Measurements from ENCODE around the gene SLC41A3. TPM values are rescaled to one million over a fixed set of nuclear protein-coding genes. Genes with fewer than 3 reads are reported as not detected.

Gene SLC41A3
- total and polyA plus RNA-seq, 10 of the 15 experiments (the other 5 are each of a cell fraction or from before 2014, with no cell fraction given), result 8.3 to 29.5 (median 16.7) TPM

DNA sequence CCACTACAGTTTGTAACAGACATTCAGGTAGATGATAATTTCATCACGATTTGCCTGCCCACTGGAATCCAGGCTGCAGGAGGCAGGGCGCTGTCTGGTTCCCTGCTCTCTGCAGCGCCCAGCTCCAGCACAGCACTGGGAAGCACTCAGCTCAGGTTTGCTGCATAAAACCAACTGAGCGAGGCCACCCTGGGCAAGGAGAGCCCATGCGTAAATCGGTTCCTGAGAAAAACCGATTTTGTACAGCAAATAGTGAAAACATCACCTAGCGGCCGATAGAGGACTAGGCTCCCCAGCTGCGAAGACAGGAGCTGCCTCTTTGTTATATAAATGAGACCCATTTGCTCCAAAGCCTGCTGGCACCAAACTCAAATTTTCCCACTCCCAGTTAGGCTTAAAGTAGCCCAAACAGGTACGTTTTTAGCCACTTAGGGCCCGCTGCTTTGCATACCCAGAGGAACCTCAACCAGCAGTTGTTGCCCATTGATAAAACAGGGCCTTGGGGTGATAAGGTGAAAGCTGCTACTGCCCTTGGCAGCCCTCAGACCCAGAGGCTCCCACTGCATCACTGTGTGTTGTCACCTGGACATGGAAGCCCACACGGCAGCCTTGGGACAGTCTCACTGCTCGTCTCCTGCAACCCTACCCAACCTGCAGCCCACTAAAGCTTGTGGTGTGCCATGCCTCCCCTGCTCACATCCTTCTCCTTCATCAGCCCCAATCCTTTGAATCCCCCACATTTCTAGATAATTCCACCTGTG lies 49.0 kb upstream of the SLC41A3 start:
- SMC1A ChIA-PET (ENCODE audit: uncharacterized antibody, unreplicated experiment), result interaction anchor here (1.2 kb wide), 1 partner anchor 489 kb away, joined by 3 read pairs; no protein-coding TSS in a partner anchor
- Histone ChIP-seq H3K9me3 (replicated peaks; ENCODE audit: control insufficient read depth, insufficient read depth, low read length) (no peaks in the 10 kb centered on the region), H3K27ac (ENCODE audit: control insufficient read depth, insufficient read depth) (no peak overlapping the region), H3K4me3 (no peak overlapping the region), H3K27me3 (replicated peaks in 1 of 2; ENCODE audit: control insufficient read depth in 2 of 2, insufficient read depth in 2 of 2, low read length in 1 of 2) (peaks cover 0 to 4% of the 10 kb centered on the region in 2 experiments; a peak in 1 of 4 replicates), H3K4me2 (ENCODE audit: control insufficient read depth, insufficient read depth) (no peak overlapping the region), H3K9ac (ENCODE audit: control insufficient read depth, insufficient read depth, low read length) (no peak overlapping the region), H2AFZ (ENCODE audit: control insufficient read depth, low read depth, low read length) (no peak overlapping the region), H3K36me3 (ENCODE audit: control insufficient read depth in 2 of 2, insufficient read depth in 2 of 2, low read length in 1 of 2) (no peaks in the 10 kb centered on the region), H4K20me1 (ENCODE audit: control insufficient read depth, insufficient read depth) (no peaks in the 10 kb centered on the region), H3K4me1 (ENCODE audit: control insufficient read depth, insufficient read depth, low read length) (no peaks in the 10 kb centered on the region), H3K79me2 (ENCODE audit: control insufficient read depth, insufficient read depth, low read length) (no peaks in the 10 kb centered on the region)
- no peak for ATAC-seq
- intact Hi-C loops (cut with micrococcal nuclease; ENCODE audit: unreplicated experiment), result loop anchor here (10.0 kb wide), 1 partner anchor 1412 kb away; no protein-coding TSS in a partner anchor
- in situ Hi-C loops (cut with MboI), result loop anchor here (10.0 kb wide), 1 partner anchor 262 kb away; the partner anchor contains the start of gene CFAP100
- CTCF ChIA-PET, result interaction anchor here (0.8 to 2.3 kb wide), 5 partner anchors 13 to 1415 kb away, joined by 3 to 19 read pairs (median 4); partner anchors contain the start of gene ZXDC
- 31% methylated on average over 14 of the region's 14 CpGs for WGBS (ENCODE audit: insufficient coverage, insufficient replicate concordance, low lambda C conversion rate, missing lambda C conversion rate)
- RAD21 ChIA-PET (ENCODE audit: unreplicated experiment), result interaction anchor here (2.2 kb wide), 1 partner anchor 65 kb away, joined by 12 read pairs; no protein-coding TSS in a partner anchor
- POLR2A ChIA-PET, result no interaction called here
- no peak for FAIRE-seq
- DNase-seq (ENCODE audit: low read depth, low spot score), result no peak
- BruUV-seq (replicated peaks), result no TSS peak
- TF ChIP-seq SMC3 (IDR thresholded peaks at IDR 0.05; ENCODE audit: borderline replicate concordance, low read length) (no peak), RAD21 (IDR thresholded peaks at IDR 0.05; ENCODE audit: insufficient read depth, low read depth, low read length) (no peak)
- TF ChIP-seq, protein P1, sequence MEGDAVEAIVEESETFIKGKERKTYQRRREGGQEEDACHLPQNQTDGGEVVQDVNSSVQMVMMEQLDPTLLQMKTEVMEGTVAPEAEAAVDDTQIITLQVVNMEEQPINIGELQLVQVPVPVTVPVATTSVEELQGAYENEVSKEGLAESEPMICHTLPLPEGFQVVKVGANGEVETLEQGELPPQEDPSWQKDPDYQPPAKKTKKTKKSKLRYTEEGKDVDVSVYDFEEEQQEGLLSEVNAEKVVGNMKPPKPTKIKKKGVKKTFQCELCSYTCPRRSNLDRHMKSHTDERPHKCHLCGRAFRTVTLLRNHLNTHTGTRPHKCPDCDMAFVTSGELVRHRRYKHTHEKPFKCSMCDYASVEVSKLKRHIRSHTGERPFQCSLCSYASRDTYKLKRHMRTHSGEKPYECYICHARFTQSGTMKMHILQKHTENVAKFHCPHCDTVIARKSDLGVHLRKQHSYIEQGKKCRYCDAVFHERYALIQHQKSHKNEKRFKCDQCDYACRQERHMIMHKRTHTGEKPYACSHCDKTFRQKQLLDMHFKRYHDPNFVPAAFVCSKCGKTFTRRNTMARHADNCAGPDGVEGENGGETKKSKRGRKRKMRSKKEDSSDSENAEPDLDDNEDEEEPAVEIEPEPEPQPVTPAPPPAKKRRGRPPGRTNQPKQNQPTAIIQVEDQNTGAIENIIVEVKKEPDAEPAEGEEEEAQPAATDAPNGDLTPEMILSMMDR (IDR thresholded peaks at IDR 0.05 in 2 of 3, conservative IDR thresholded peaks at IDR 0.05 in 1 of 3; ENCODE audit: control insufficient read depth in 2 of 3, extremely low read depth in 1 of 3, insufficient read depth in 1 of 3, low read depth in 3 of 3, low read length in 3 of 3), result 0 out of 6 replicates have a peak, but pooled peaks have one; percentile 7 to 21 (median 16)
